Panc1 (cell line): ENCODE data around the gene ISG15. TPM values are rescaled to one million over a fixed set of nuclear protein-coding genes. Genes with fewer than 3 reads are reported as not detected.

ENCODE experiments used
- ATAC-seq: fragments of 200-7000 bp; cut with Tn5 transposase; 2 replicates; pipeline ENCODE4 v1.9.1; 2020; ENCODE audit warnings: mild to moderate bottlenecking, moderate library complexity
- BruUV-seq: library from RNA; stranded (reverse); fragments of 400-500 nt; replicated peaks from 2 replicates; lab custom pipeline; 2021; lab: Mats Ljungman, UMichigan
- CTCF ChIA-PET: fragments of 300-600 bp; sonication (Branson Sonifier 250); formaldehyde crosslinking; loops from one replicate; lab custom pipeline; 2022; ENCODE audit warnings: antibody characterized with exemption; lab: Charles Lee
- POLR2A ChIA-PET: fragments of 300-600 bp; sonication (Branson Sonifier 250); formaldehyde crosslinking; loops from one replicate; lab custom pipeline; 2022; ENCODE audit warnings: antibody characterized with exemption; lab: Charles Lee
- DNase-seq: peaks from one replicate; pipeline ENCODE4 v3.0.0-alpha.2; 2010; ENCODE audit warnings: low read depth, low spot score
- H3K27ac ChIP-seq: 2 replicates; pipeline ENCODE4 v1.5.1; 2011; ENCODE audit warnings: mild to moderate bottlenecking, low read length, inconsistent platforms
- H3K27me3 ChIP-seq: fragments of 200-500 bp; sonication (Bioruptor generic); 2 replicates; pipeline ENCODE4 v1.6.0; 2014; ENCODE audit warnings: low read length, inconsistent platforms; ENCODE audit not compliant: control insufficient read depth, insufficient read depth
- H3K36me3 ChIP-seq: fragments of 200-500 bp; sonication (Bioruptor generic); 2 replicates; pipeline ENCODE4 v1.5.1; 2014; ENCODE audit warnings: inconsistent platforms, mild to moderate bottlenecking, low read length, moderate library complexity; ENCODE audit not compliant: control insufficient read depth, insufficient read depth
- H3K4me1 ChIP-seq: 2 replicates; pipeline ENCODE4 v1.5.1; 2011; ENCODE audit warnings: inconsistent platforms, mild to moderate bottlenecking, low read length, moderate library complexity; ENCODE audit not compliant: control insufficient read depth, insufficient read depth
- H3K4me3 ChIP-seq, 2 experiments: 2 replicates each; pipeline ENCODE4 v1.5.1; 2011 to 2012; ENCODE audit warnings: low read depth in 2 of 2, low read length in 2 of 2, mild to moderate bottlenecking in 2 of 2, inconsistent platforms in 1 of 2, moderate library complexity in 1 of 2
- H3K9me3 ChIP-seq: fragments of 200-500 bp; sonication (Bioruptor generic); 2 replicates; pipeline ENCODE4 v1.5.1; 2014; ENCODE audit warnings: low read depth, mild to moderate bottlenecking, inconsistent platforms, low read length, moderate library complexity; ENCODE audit not compliant: control insufficient read depth, insufficient read depth
- POLR2AphosphoS5 ChIP-seq: IDR thresholded peaks from 2 replicates; pipeline ENCODE4 v1.6.1; 2012; ENCODE audit warnings: mild to moderate bottlenecking, low read depth, low read length, moderate library complexity
- SIN3A ChIP-seq: IDR thresholded peaks from 2 replicates; pipeline ENCODE4 v1.6.1; 2012; ENCODE audit warnings: low read depth, mild to moderate bottlenecking, low read length, moderate library complexity, borderline replicate concordance; ENCODE audit not compliant: insufficient read depth
- TCF7L2 ChIP-seq: IDR thresholded peaks from 2 replicates; pipeline ENCODE4 v1.6.1; 2011; ENCODE audit warnings: mild to moderate bottlenecking, low read depth, low read length, inconsistent platforms
- in situ Hi-C: cut with HindIII; loops from 2 replicates; pipeline ENCODE4 v1.10.0; 2016; ENCODE audit warnings: low sequenced_read_pairs, low pct_unique_long_range_greater_than_20kb
- intact Hi-C: fragments of 100-400 bp; cut with micrococcal nuclease; formaldehyde crosslinking; loops from one replicate; pipeline ENCODE4 v1.10.0; 2022; ENCODE audit not compliant: unreplicated experiment
- total RNA-seq: library from RNA; stranded (reverse); gene quantifications from one replicate; pipeline ENCODE4 v1.2.1, GENCODE V29; 2021; ENCODE audit not compliant: unreplicated experiment
- TF ChIP-seq, protein P1 (sequence below): fragments of 450-650 bp; IDR thresholded peaks from 2 replicates; pipeline ENCODE4 v1.5.1; 2017; ENCODE audit warnings: mild to moderate bottlenecking
- TF ChIP-seq, protein P2 (sequence below), 2 experiments: IDR thresholded peaks; 2 replicates each; pipeline ENCODE4 v1.6.1; 2011 to 2012; ENCODE audit warnings: low read depth in 2 of 2, control low read depth in 1 of 2, low read length in 1 of 2, mild to moderate bottlenecking in 1 of 2, moderate library complexity in 1 of 2; ENCODE audit not compliant: insufficient read depth in 1 of 2

Gene ISG15
- total RNA-seq, 1 experiment from 2014 or later: 102 TPM

DNA sequence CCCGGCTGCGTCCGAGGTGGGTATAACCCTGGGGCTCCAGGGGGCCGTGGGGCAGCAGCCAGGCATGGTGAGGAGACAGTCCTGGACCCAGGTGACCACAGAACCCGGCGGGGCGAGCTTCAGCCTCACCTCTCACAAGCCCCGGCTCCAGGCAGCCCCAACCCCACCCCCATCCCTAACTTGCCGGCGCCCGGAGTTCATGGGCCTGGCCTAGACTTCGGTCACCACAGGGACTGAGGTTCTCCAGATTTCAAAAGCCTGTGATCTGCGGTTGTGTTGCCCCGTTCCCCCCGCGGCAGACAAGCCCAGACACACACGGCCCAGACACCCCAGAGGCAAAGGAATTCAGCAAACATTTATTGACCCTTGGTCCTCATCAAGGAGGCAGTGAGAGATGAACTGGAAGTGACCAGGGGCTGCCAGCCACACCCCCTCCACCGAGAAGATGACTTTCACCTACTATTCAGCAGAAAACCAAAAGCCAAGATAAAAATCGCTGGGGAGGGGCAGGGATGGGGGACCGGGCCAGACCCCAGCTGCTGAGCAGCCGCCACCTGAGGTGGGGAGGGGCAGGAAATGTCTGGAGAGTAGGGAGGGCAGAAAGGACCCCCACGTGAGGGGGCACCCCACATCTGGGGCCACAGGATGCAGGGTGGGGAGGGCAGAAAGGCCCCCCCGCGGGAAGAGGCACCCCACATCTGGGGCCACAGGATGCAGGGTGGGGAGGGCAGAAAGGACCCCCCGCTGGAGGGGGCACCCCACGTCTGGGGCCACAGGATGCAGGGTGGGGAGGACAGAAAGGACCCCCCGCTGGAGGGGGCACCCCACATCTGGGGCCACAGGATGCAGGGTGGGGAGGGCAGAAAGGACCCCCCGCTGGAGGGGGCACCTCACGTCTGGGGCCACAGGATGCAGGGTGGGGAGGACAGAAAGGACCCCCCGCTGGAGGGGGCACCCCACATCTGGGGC lies 17.3 kb upstream of the ISG15 start:
- Histone ChIP-seq H3K9me3 (no peaks in the 10 kb centered on the region), H3K4me1 (peaks cover 16% of the 10 kb centered on the region), H3K36me3 (no peaks in the 10 kb centered on the region; the same call in 1 of the 2 replicates), H3K27me3 (no peaks in the 10 kb centered on the region), H3K4me3 (no peak overlapping the region), H3K27ac (no peak overlapping the region)
- intact Hi-C loops: no loop called here
- ChIA-PET POLR2A (no interaction called here), CTCF (no interaction called here)
- BruUV-seq: no TSS peak
- DNase-seq: no peak
- TF ChIP-seq TCF7L2 (no peak), SIN3A (no peak), POLR2AphosphoS5 (no peak)
- TF ChIP-seq, protein P1, sequence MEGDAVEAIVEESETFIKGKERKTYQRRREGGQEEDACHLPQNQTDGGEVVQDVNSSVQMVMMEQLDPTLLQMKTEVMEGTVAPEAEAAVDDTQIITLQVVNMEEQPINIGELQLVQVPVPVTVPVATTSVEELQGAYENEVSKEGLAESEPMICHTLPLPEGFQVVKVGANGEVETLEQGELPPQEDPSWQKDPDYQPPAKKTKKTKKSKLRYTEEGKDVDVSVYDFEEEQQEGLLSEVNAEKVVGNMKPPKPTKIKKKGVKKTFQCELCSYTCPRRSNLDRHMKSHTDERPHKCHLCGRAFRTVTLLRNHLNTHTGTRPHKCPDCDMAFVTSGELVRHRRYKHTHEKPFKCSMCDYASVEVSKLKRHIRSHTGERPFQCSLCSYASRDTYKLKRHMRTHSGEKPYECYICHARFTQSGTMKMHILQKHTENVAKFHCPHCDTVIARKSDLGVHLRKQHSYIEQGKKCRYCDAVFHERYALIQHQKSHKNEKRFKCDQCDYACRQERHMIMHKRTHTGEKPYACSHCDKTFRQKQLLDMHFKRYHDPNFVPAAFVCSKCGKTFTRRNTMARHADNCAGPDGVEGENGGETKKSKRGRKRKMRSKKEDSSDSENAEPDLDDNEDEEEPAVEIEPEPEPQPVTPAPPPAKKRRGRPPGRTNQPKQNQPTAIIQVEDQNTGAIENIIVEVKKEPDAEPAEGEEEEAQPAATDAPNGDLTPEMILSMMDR: no peak
- TF ChIP-seq, protein P2, sequence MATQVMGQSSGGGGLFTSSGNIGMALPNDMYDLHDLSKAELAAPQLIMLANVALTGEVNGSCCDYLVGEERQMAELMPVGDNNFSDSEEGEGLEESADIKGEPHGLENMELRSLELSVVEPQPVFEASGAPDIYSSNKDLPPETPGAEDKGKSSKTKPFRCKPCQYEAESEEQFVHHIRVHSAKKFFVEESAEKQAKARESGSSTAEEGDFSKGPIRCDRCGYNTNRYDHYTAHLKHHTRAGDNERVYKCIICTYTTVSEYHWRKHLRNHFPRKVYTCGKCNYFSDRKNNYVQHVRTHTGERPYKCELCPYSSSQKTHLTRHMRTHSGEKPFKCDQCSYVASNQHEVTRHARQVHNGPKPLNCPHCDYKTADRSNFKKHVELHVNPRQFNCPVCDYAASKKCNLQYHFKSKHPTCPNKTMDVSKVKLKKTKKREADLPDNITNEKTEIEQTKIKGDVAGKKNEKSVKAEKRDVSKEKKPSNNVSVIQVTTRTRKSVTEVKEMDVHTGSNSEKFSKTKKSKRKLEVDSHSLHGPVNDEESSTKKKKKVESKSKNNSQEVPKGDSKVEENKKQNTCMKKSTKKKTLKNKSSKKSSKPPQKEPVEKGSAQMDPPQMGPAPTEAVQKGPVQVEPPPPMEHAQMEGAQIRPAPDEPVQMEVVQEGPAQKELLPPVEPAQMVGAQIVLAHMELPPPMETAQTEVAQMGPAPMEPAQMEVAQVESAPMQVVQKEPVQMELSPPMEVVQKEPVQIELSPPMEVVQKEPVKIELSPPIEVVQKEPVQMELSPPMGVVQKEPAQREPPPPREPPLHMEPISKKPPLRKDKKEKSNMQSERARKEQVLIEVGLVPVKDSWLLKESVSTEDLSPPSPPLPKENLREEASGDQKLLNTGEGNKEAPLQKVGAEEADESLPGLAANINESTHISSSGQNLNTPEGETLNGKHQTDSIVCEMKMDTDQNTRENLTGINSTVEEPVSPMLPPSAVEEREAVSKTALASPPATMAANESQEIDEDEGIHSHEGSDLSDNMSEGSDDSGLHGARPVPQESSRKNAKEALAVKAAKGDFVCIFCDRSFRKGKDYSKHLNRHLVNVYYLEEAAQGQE (IDR thresholded peaks at IDR 0.05; ENCODE audit: insufficient read depth in 1 of 2, low read depth in 2 of 2, low read length in 1 of 2): no peak
- in situ Hi-C loops: no loop called here
- no peak for ATAC-seq

DNA sequence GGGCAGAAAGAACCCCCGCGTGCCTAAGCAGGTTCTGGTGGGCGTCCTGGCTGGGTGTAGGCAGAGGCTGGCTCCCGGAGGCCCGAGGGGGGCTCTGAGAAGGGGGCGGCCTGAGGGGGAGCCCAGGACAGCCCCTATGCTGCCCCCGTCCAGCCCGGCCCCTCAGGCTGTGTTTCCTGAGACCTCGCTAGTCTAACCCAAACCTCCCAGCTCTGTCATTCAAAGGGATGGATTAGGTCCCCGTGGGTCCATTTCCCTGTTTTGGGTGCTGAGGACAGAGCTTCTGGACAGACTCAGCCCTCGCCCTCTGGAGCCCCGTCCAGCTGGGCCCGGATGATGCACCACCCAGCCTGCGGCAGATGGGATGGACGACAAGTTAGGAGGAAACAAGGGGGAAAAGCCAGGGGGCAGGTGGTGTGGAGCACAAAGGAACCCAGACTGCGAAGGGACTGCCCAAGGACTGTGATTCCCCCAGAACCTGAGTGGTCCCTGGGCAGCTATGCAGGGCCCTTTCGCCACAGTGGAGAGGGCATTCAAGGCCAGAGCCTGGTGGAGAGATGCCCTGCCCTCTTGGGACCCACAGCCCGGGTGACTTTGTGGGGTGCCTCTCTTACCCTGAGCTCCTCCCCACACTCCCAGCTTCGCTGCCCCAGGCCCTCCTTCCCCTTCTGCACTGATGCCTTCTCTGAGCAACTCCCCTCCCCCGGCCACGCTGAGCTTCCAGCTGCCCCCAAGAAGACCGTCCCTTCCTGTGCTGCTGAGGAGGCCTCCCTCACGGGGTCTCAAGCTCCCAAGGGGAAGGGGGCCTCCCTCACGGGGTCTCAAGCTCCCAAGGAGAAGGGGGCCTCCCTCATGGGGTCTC lies 16.2 kb upstream of the ISG15 start:
- ATAC-seq: no peak
- H3K4me3 ChIP-seq: peak overlapping the region in 1 of 2 experiments; percentile 8; a peak in 1 of 4 replicates
- BruUV-seq: no TSS peak
- H3K9me3 ChIP-seq: no peaks in the 10 kb centered on the region
- H3K27ac ChIP-seq: peak overlapping the region; percentile 59; the same call in 1 of the 2 replicates
- ChIA-PET POLR2A (no interaction called here), CTCF (interaction anchor here (1.4 kb wide), 1 partner anchor 13 kb away, joined by 4 read pairs; no protein-coding TSS in a partner anchor)
- in situ Hi-C loops: no loop called here
- no peaks in the 10 kb centered on the region for H3K27me3 ChIP-seq
- intact Hi-C loops: no loop called here
- H3K36me3 ChIP-seq: no peaks in the 10 kb centered on the region; the same call in 1 of the 2 replicates
- TF ChIP-seq SIN3A (no peak), TCF7L2 (no peak)
- TF ChIP-seq, protein P2 (IDR thresholded peaks at IDR 0.05; ENCODE audit: insufficient read depth in 1 of 2, low read depth in 2 of 2, low read length in 1 of 2): no peak
- DNase-seq: no peak
- H3K4me1 ChIP-seq: peaks cover 16% of the 10 kb centered on the region
